ENCODE measurements around the gene PSD.

PSD gene

DNA sequence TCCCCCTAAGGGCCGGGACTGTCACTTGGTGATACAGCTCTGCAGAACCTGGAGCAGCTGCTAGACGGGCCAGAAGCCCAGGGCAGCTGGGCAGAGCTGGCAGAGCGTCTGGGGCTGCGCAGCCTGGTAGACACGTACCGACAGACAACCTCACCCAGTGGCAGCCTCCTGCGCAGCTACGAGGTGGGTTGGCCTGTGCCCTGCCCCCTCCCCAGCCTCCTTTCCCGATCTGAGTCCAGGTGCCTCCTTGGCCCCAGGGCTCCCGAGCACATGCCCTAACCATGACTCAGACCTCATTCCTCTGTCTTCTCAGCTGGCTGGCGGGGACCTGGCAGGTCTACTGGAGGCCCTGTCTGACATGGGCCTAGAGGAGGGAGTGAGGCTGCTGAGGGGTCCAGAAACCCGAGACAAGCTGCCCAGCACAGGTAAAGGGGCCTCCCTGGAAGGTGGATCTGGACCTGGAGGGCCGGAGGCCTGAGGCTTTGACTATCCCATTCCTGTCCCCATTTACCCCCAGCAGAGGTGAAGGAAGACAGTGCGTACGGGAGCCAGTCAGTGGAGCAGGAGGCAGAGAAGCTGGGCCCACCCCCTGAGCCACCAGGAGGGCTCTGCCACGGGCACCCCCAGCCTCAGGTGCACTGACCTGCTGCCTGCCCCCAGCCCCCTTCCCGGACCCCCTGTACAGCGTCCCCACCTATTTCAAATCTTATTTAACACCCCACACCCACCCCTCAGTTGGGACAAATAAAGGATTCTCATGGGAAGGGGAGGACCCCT is 16.7 kb downstream of the PSD start:
- Histone ChIP-seq H3K36me3 (ENCODE audit: low read depth) (peaks cover 23% of the 10 kb centered on the region), H3K27ac (ENCODE audit: poor library complexity, severe bottlenecking) (peak overlapping the region; percentile 53), H3K27me3 (ENCODE audit: insufficient read depth, poor library complexity, severe bottlenecking) (no peaks in the 10 kb centered on the region), H3K9me3 (ENCODE audit: severe bottlenecking) (no peaks in the 10 kb centered on the region), H3K4me3 (ENCODE audit: severe bottlenecking) (no peak overlapping the region), H3K4me1 (ENCODE audit: insufficient read depth, poor library complexity, severe bottlenecking) (peaks cover 12% of the 10 kb centered on the region)
- TF ChIP-seq, protein P1, sequence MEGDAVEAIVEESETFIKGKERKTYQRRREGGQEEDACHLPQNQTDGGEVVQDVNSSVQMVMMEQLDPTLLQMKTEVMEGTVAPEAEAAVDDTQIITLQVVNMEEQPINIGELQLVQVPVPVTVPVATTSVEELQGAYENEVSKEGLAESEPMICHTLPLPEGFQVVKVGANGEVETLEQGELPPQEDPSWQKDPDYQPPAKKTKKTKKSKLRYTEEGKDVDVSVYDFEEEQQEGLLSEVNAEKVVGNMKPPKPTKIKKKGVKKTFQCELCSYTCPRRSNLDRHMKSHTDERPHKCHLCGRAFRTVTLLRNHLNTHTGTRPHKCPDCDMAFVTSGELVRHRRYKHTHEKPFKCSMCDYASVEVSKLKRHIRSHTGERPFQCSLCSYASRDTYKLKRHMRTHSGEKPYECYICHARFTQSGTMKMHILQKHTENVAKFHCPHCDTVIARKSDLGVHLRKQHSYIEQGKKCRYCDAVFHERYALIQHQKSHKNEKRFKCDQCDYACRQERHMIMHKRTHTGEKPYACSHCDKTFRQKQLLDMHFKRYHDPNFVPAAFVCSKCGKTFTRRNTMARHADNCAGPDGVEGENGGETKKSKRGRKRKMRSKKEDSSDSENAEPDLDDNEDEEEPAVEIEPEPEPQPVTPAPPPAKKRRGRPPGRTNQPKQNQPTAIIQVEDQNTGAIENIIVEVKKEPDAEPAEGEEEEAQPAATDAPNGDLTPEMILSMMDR (IDR thresholded peaks at IDR 0.05; ENCODE audit: poor library complexity, severe bottlenecking), result no peak
- DNase-seq (ENCODE audit: low spot score) (peak; percentile 95), ATAC-seq (ENCODE audit: low read depth) (peak; percentile 77)

- Histone ChIP-seq H3K4me1 (ENCODE audit: insufficient read depth, poor library complexity, severe bottlenecking) (peaks cover 12% of the 10 kb centered on the region), H3K27me3 (ENCODE audit: insufficient read depth, poor library complexity, severe bottlenecking) (no peaks in the 10 kb centered on the region), H3K4me3 (ENCODE audit: severe bottlenecking) (no peak overlapping the region), H3K36me3 (ENCODE audit: low read depth) (peaks cover 27% of the 10 kb centered on the region), H3K27ac (ENCODE audit: poor library complexity, severe bottlenecking) (peak overlapping the region; percentile 53), H3K9me3 (ENCODE audit: severe bottlenecking) (no peaks in the 10 kb centered on the region)
- TF ChIP-seq, protein P1 (IDR thresholded peaks at IDR 0.05; ENCODE audit: poor library complexity, severe bottlenecking), result no peak
- DNase-seq (ENCODE audit: low spot score), result no peak
- no peak for ATAC-seq (ENCODE audit: low read depth)
Observed at GRCh38 chr10:102401342-102401654, 17.3 kb downstream of the PSD start.

DNA sequence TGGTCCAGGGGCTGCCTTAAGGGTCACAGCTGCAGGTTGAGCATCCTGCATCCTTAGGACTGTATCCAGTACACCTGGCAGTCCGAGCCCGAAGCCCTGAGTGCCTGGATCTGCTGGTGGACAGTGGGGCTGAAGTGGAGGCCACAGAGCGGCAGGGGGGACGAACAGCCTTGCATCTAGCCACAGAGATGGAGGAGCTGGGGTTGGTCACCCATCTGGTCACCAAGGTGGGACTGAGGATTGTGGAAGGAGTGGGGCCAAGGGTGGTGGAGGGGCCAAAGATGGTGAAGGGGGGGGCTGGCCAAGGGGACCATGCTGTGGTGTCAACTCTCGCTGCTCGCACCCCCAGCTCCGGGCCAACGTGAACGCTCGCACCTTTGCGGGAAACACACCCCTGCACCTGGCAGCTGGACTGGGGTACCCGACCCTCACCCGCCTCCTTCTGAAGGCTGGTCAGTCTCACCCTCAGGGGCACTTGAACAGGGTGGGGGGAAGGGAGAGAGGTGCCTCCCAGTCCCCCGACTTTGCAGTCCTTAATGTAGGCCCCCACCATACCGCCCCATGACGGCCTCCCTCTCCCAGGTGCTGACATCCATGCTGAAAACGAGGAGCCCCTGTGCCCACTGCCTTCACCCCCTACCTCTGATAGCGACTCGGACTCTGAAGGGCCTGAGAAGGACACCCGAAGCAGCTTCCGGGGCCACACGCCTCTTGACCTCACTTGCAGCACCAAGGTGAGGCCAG is 17.8 kb downstream of the PSD start:
- Histone ChIP-seq H3K9me3 (ENCODE audit: severe bottlenecking) (no peaks in the 10 kb centered on the region), H3K36me3 (ENCODE audit: low read depth) (peaks cover 27% of the 10 kb centered on the region)

DNA sequence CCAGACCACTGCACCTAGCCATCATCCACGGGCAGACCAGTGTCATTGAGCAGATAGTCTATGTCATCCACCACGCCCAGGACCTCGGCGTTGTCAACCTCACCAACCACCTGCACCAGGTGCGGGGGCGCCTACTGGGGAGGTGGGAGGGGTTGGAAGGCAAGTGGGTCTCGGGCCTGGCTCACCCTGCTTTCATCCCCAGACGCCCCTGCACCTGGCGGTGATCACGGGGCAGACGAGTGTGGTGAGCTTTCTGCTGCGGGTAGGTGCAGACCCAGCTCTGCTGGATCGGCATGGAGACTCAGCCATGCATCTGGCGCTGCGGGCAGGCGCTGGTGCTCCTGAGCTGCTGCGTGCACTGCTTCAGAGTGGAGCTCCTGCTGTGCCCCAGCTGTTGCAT is 18.5 kb downstream of the PSD start:
- H3K9me3 ChIP-seq (ENCODE audit: severe bottlenecking), result no peaks in the 10 kb centered on the region
- ATAC-seq (ENCODE audit: low read depth) (no peak), DNase-seq (ENCODE audit: low spot score) (no peak)
- H3K27ac ChIP-seq (ENCODE audit: poor library complexity, severe bottlenecking), result no peak overlapping the region
- H3K36me3 ChIP-seq (ENCODE audit: low read depth), result peaks cover 27% of the 10 kb centered on the region
- H3K4me3 ChIP-seq (ENCODE audit: severe bottlenecking), result no peak overlapping the region
- no peaks in the 10 kb centered on the region for H3K27me3 ChIP-seq (ENCODE audit: insufficient read depth, poor library complexity, severe bottlenecking)
- peaks cover 12% of the 10 kb centered on the region for H3K4me1 ChIP-seq (ENCODE audit: insufficient read depth, poor library complexity, severe bottlenecking)
- TF ChIP-seq, protein P1 (IDR thresholded peaks at IDR 0.05; ENCODE audit: poor library complexity, severe bottlenecking), result no peak

More for the DNA sequence above, 17.8 kb downstream of the PSD start:
- peaks cover 12% of the 10 kb centered on the region for H3K4me1 ChIP-seq (ENCODE audit: insufficient read depth, poor library complexity, severe bottlenecking)
- no peak overlapping the region for H3K4me3 ChIP-seq (ENCODE audit: severe bottlenecking)
- H3K27me3 ChIP-seq (ENCODE audit: insufficient read depth, poor library complexity, severe bottlenecking), result no peaks in the 10 kb centered on the region
- no peak for DNase-seq (ENCODE audit: low spot score)
- TF ChIP-seq, protein P1 (IDR thresholded peaks at IDR 0.05; ENCODE audit: poor library complexity, severe bottlenecking), result no peak
- ATAC-seq (ENCODE audit: low read depth), result no peak
- H3K27ac ChIP-seq (ENCODE audit: poor library complexity, severe bottlenecking), result peak overlapping the region; percentile 53

Data from RWPE2 (cell line).